NCI-H345 treated with DMSO at 0.1 percent for 48 hours (cell line): Measurements from ENCODE around the gene PLCH2.

Experiments
- DNase-seq: peaks from one replicate; lab custom pipeline; 2025; ENCODE audit not compliant: unreplicated experiment; lab: John Stamatoyannopoulos, UW

The PLCH2 gene

DNA sequence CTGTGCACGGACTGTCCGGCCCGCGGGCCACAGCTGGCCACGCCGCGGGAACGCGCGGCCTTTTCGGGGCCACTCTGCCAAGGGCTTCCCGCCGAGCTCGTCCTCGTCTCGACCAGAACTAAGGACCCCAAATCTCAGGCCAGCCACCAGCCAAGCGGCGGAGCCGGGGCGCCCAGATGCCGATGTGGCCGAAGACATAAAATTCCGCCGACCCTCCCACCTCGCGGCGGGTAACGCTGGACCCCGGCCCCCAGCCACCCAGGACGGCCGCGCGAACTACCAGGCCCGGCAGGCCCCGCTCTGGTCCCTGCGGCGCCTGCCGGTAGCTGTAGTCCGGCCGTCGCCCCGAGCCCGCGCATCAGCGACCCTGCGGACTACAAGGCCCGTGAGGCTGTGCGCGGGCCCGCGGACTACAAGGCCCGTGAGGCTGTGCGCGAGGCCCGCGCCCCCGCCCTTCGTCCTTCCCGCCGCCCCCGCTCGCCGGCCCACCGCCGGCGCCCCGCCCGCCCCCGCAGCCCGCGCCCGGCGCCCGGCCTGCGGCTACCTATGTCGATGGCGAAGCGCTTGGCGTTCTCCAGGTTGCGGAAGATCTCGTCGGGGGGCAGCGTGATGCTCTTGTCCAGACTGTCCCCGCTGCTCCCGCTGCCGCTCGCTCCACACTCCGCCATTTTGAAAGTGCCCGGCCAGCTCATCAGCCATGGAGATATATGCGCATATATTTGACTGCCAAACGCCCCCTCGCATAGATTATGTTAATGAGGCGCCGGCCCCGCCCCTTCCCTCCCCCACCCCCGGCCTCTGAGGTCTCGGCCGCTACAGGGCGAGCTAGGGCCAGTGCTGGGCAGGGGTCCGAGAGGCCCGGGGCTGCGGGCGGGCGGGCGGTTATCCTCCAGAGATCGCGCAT, 50.1 kb downstream of the PLCH2 start, which contains the start of gene PANK4:
TSS of gene PANK4 (minus strand) at position 677 of the 904 bp plus-strand sequence. CDS start at position 668, 9 bp downstream.
- DNase-seq: peak; percentile 68

DNA sequence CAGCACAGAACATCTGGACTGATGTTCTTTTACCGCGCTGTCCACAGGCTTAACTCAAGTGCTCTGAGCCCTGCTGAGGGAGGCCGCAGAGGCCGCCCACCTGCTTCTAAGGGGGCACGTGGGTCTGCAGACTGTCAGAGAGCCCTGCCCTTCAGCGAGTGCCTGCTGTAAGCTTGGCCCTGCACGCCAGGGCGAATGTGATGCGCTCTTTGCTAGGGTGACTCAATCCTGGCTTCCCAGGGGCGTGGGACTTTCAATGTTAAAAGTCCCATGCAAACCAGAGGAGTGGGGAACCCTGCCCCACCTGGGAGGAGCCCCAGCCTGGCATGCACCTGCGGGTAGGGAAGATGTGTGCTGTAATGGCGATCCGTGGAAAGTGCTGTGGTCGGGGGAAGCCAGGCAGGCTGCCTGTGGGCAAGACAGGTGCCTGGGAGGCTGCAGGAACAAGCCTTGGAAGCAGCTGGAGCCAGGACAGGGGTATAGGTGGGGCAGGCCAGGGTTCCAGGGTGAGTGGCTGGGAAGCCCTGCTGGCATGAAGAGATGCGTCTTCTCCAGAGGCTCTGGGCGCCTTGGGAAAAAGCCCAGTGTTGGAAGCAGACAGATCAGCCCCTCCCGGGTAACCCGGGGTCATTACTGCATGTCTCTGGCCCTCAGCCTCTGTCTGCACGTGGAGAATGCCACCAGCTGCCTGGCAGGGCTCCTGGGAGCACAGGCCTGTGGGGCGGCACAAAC, 50.9 kb downstream of the PLCH2 start:
- DNase-seq: no peak

DNA sequence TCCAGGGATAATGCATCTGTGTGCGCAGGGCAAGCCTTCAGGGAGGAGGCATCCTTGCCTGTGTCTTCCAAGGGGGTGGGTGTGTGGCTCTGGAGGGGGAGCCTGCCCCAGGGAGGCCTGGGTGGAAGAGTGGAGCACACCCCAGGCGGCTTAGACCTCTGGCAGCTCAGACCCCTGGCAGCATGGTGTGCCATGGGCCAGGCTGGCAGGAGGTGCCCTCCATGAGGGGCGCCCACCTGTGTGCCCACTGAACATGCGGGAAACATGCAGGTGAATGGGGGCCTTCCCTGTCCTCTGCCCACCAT, 51.4 kb downstream of the PLCH2 start:
- no peak for DNase-seq

DNA sequence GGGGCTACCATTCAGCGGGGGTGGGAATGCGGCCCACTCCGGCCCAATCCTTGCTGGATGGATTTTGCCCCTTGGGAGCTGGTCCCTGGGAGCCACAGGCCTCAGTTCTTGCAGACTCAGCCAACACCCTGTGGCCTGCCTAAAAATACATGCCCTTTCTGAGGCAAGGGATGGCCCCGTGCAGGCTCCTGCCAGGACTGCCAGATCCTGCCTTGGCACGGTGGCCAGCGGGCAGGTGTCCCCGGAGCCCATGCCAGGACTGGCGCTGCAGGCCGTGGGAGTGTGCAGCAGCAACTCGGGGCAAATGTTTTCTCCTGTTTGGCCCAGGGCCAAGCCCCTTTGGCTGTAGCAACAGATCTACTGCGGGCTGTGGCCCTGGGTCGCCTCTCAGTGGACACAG, 51.9 kb downstream of the PLCH2 start:
- DNase-seq: no peak

DNA sequence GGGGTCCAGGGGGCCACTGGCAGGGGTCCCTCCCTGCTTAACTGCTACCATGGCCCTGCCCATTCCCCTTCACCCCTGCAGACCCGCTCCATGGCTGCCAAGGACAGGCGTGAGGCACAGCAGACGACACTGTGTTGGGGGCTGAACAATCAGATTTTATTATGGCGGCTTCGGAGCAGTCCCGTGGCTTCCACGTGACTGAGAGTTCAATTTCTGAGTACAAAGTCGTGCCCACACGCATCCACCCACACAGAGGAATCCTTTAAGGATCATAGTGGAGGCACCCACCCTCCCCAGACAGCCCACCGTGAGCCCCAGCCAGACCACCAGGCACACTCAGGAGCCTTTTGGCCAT, 52.5 kb downstream of the PLCH2 start:
- DNase-seq: no peak

DNA sequence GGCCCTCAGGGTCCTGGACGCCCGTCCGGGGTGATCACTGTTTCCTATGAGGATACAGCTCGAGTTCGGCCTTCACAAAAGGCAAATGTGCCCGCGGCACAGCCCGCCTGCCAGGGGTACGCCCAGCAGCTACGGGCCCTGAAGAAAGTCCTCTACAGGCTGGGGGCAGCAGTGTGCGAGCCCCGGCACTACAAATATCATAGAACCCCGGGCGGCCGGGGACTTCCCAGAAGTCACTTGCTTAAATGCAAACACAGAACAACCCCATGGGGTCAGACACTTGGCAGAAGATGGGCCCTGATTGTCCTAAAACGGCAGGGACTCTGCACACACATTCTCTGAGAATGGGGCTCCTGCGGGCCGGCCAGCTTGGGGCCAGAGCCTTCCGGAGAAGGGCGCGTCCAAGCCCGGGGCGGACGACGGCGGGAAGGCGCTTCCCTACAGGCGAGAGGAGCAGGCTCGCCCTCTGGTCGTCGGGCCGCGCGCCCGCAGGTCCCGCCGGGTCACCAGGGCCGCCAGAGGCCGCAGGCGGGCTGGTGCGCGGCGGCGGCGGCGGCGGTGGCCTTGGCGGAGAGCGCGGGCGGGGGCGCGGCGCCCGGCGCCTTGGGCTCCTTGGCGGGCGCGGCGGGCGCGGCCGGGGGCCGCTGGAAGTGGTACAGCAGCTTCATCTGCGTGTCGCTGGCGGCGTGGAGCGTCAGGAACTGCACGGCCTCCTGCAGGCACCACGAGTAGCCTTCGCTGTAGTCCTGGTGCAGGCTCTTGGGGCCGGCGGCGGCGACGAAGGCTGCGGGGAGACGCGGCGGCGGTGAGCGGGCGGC, 53.1 kb downstream of the PLCH2 start:
- DNase-seq: no peak

DNA sequence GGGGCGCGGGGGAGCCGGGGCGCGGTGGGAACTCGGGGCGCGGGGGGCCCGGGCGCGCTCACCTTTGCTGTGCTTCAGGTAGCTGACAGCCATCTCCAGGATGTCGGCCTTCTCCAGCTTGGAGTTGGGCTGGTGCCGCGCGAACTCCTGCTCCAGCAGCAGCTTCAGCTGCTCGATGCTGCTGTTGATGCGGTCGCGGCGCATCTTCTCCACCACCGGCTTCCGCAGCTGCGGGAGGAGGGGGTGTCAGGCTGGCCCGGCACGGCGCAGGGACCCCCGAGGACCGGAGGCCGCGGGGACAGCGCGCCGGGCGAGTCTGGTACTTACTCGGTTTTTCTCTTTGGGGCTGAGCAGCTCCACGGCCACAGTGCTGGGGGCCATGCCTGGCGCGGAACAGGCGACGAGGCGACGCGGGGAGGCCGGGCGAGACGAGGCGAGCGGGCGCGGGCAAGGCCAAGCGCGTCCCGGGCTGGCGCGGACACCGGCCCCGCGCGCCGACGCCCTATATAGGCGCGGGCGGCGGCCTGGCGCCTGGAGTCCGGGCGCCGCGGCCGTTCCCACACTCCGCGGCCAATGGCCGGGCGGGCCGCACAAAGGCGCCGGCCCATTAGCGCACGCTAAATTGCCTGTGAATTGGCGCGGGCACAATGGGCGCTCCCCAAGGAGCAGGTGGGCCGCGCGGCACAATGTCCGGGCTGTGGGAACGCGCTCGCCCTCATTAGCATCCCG, 53.9 kb downstream of the PLCH2 start, which contains the start of gene HES5:
TSS of gene HES5 (minus strand) at position 480 of the 729 bp plus-strand sequence. CDS start at position 381, 99 bp downstream.
- peak; percentile 24 for DNase-seq

DNA sequence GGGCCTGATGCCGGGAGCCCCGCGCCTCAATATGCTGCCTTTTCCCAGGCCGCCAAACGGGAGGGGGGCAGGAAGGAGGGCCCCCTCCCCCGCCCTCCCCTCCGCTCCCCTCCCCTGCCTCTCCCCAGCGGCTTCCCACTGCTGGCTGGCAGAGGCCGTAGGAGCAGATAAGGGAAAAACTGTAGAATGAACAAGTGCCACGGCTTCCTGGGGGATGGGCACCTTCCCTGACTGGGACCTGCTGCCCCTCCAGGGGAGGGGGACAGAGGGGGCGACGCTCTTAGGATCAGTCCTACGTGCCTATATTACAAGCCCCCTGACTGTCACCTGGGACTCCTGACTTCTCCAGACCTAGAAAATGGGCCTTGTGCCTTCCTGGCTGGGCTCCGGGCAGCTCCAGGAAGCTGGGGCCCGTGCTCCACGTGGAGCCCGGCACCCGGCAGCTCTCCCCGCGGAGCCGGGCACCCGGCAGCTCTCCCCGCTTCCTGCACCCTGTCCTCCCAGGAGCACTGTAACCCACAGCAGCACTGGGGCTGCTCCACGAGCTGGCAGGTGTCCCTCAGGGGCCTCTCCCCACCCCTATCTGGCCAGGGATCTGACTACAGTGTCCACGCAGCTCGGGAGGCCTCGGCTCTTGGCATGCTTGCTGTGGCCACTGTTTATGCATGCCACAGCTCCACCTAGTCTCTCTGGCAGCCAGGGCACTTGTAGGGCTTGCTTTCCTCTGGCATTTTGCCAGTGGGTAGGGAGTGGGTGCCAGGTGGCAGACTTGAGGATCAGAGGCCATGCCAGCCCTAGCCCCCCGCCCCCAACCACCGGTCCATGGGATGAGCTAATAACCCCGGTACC, 54.6 kb downstream of the PLCH2 start:
- DNase-seq: peak; percentile 66

DNA sequence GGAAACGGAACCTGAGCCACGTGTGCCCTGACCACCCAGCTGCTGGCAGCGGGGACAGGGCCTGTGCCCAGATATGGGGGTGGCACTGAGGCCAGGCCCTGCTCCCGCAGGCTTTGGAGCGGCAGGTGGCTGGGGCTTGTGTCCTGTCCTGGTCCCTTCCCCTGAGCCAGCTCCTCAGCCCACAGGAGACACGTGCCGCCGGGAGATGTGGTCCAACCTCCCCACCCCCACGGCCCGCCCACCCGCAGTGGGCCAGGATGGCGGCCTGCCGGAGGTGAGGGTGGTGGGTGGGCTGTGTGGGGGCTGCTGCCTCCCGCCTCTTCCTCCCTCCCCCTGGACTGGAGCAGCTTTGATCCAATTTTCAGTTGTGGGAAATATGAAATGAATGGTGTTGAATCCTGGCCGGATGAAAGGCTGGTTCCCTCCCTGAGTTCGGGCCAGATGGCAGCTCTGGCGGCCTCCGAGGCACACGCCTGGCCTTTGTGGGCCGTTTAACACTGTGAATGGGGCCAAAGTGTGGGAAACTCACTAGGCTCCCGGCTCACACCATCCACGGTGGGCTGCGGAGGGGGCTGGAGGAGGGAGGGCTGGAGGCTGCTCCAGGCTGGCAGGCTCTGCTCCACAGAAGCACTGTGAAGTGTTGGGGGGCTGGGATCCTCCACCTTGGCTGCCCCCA, 56.5 kb downstream of the PLCH2 start:
- DNase-seq: no peak

DNA sequence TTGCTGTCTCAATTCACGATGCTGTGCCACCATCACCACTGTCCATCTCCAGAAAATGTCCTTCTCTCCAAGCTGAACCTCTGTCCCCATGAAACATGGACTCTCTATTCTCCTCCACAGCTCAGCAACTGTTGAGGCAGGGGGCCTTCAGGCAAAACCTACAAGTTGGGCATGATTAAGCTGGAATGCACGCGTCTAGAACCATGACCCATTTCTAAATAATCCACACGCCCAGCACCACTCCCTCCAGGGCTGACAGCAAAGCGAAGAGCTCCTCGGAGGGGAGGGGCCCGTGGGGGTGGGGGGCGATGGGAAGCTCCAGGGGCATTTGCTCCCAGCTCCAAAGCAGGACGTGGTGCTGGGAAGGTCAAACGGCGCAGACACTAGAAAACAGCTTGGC, 57.3 kb downstream of the PLCH2 start:
- no peak for DNase-seq

DNA sequence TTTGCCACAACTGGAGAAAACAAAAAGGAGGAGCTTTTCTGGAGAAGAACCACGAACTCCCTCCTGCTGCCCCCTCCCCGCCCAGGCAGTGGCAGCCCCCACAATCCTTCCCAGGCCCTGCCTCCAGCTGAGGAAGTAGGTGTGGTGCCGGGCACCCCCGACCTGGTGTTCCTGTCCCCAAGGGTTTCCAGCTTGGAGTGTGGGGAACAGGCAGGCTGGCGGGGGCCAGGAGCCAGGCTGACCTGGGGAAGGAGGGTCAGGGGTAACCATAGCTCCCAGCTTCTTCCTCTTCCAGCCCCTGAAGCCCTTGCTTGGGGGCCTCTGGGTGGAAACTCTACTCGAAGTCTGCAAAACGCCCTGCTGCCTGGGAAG, 58.2 kb downstream of the PLCH2 start:
- no peak for DNase-seq

DNA sequence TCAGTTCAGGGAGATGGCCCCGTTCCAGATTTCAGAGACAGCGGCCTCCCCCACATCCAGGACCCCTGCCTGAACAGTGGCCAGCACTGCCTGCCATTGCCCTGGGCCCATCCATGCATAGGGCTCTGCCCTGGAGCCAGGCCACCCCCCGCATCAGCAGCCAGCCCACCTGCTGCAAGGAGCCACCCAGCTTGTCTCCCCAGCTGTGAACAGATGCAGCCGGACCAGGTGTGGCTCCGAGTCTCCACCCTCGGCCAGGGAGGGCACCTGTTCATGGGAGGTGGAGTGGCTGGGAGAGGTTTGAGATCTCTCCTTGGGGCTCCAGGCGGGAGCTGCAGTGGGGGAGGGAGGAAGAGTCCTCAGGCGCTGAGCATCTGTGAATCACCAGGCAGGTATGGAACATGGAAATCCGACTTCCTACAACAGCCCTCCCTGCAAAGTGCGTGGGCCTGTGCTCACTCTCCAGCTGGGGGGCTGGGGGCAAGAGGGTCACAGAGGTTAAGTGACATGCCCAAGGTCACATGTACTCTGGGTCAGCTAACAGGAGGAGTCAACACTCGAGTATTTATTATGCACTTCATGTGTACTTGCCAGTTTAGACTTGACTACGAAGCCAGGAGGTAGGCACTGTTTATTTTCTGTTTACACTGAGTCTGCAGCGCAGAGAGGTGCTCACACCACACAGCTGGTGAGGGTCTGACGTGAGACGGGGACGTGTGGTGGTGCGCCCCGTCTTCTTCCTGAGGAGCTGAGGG, 58.8 kb downstream of the PLCH2 start:
- DNase-seq: peak; percentile 64

DNA sequence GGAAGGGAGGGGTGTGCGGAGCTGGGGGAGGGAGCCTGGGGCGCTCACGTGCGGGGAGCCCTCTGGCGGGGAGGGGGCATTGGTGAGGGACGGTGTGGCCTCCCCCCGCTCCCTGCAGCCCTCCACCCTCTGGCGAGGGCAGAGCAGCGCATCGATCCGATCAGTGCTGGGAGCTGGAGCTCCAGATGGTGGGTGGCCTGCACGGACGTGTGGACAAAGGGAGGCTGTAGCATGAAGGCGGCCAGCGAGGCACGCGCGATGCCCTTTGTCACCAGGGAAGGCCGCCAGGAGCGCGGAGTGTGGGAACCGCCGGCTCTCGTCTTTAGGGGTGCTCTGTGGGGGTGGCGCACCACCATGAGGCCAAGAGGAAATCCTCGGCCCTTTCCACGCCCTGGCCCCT, 59.4 kb downstream of the PLCH2 start:
- no peak for DNase-seq

DNA sequence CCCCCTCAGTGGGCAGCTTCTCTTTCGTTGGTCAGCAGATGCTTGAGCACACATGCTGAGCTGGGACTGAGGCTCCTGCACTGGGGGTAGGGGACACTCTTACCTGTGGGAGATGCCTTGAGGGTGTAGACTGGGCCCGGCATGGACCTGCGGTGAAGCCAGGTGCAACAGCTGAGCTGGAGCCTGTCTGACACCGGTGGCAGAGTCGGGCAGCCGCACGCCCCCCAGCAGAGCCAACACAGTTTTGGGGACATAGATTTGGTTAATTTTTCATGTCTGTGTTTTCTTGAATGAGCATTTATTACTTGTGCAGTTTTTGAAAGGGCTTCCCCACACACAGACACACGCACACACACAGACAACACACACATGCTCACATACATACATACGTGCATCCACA, 59.9 kb downstream of the PLCH2 start:
- DNase-seq: no peak

DNA sequence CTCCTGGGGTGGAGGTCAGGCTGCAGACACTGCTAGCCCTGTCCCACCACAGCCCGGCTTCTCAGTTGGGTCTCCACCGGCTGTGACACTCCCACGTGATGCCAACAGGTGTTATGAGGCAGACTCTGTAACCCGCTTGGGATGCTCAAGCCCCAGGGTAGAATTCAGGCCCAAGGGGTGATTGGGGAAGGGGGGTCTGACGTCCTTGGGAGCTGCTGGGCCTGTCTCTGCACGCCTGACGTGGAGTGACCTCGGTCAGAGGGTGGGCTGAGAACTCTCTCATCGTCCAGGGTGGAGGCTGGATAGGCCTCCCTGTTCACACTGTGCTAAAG, 61.7 kb downstream of the PLCH2 start:
- no peak for DNase-seq

DNA sequence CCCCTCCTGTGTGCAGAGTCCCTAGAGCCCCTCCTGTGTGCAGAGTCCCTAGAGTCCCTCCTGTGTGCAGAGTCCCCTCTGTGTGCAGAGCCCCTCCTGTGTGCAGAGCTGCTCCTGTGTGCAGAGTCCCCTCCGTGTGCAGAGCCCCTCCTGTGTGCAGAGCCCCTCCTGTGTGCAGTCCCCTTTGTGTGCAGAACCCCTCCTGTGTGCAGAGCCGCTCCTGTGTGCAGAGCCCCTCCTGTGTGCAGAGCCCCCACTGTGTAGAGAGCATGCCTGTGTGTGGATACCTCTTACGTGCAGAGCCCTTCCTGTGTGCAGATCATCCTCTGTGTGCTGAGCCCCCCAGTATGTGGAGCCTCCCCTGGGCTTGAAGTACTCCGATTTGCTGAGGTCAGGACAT, 62.3 kb downstream of the PLCH2 start:
- DNase-seq: no peak

DNA sequence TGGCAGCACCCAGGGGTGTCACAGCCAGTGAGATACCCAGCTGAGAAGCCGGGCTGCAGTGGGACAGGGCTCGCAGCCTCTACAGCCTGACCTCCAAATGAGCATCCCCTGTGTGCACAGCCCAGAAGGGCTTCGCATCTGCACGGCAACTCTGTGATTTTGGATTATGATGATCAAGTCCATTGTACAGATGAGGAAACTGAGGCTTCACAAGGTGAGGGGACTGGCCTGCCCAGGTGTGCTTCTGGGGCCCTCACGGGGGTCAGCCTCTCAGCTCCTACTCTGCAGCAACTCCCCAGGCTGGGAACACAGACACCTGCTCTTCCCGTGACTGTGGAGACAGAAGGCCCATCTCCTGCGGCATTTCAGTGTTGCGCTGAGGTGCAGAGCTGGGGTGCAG, 62.8 kb downstream of the PLCH2 start:
- no peak for DNase-seq

DNA sequence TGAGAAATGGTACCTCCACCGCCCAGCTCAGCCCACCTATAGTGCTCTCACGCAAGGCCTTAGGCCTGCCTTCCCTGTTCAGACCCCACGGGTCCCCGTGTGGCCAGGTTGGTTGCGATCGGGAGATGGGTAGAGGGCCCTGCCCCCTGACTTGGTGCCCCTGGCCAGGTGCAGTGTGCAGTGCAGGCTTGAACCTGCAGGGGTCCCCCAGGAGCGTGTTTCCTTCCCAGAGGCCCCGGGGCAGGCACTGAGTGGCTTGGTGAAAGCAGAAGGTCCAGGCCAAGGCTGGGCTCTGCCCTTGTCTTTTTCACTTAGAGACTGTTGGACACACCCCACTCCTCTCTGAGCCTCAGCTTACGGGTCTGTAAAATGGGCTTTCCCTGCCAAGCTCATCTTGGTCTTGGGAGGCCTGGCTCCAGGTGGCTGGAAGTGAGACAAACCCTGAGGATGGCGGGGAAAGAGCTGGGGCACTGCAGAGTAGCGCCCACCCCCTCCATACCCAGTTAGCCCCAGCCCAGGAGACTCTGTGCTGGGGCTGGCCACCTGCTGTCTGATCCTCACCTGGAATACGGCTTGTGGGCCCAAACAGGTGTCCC, 63.3 kb downstream of the PLCH2 start:
- no peak for DNase-seq
